B cell (primary cell): ENCODE results near the gene ZNF423. TPM values are rescaled to one million over a fixed set of nuclear protein-coding genes. Genes with fewer than 3 reads are reported as not detected.

Source experiments
- ATAC-seq: fragments of 200-7000 bp; cut with Tn5 transposase; one replicate; pipeline ENCODE4 v1.10.0; 2021; ENCODE audit warnings: low read depth, mild to moderate bottlenecking, moderate number of reproducible peaks, moderate library complexity
- CTCF ChIA-PET: fragments of 350-600 bp; sonication (Branson Sonifier 250); formaldehyde crosslinking; loops from one replicate; lab custom pipeline; 2021; ENCODE audit warnings: antibody characterized with exemption, inconsistent platforms; lab: Charles Lee
- POLR2A ChIA-PET: fragments of 350-600 bp; sonication (Branson Sonifier 250); formaldehyde crosslinking; loops from one replicate; lab custom pipeline; 2021; ENCODE audit warnings: antibody characterized with exemption; lab: Charles Lee
- DNase-seq: peaks from one replicate; pipeline ENCODE4 v3.0.0; 2013
- H2AFZ ChIP-seq: 2 replicates; pipeline ENCODE4 v1.6.1; 2012; ENCODE audit warnings: mild to moderate bottlenecking, low read depth, low read length; ENCODE audit not compliant: insufficient read depth, poor library complexity, severe bottlenecking
- H3K27ac ChIP-seq, 2 donors: 1 replicate in 1 of 2; 2 replicates in 1 of 2; pipeline ENCODE4 v1.5.1; 2012 to 2013; ENCODE audit warnings: low read length in 2 of 2, mild to moderate bottlenecking in 2 of 2, moderate library complexity in 1 of 2
- H3K27me3 ChIP-seq, 4 experiments: fragments of 200-600 bp in 1 of 4; sonication (generic) in 1 of 4; replicated peaks in 1 of 4; 1 replicate in 2 of 4; 2 replicates in 2 of 4; pipeline versions ENCODE4 v1.6.1 to v1.7.0; 2013 to 2016; ENCODE audit warnings: low read length in 3 of 4, mild to moderate bottlenecking in 2 of 4, mixed read lengths in 1 of 4, moderate library complexity in 1 of 4; ENCODE audit not compliant: insufficient read depth in 4 of 4, control insufficient read depth in 3 of 4; ENCODE audit errors: control extremely low read depth in 1 of 4
- H3K36me3 ChIP-seq, 2 experiments: replicated peaks in 1 of 2; 1 replicate in 1 of 2; 2 replicates in 1 of 2; pipeline versions ENCODE4 v1.6.1 to v1.7.1; 2013; ENCODE audit warnings: low read length in 1 of 2; ENCODE audit not compliant: insufficient read depth in 2 of 2, control insufficient read depth in 1 of 2; ENCODE audit errors: control extremely low read depth in 1 of 2, extremely low read depth in 1 of 2
- H3K4me1 ChIP-seq, 2 donors: fragments of 200-600 bp in 1 of 2; sonication (generic) in 1 of 2; 1 replicate in 1 of 2; 2 replicates in 1 of 2; pipeline versions ENCODE4 v1.5.1 to v1.6.1; 2013 to 2017; ENCODE audit warnings: low read length in 2 of 2; ENCODE audit not compliant: control insufficient read depth in 2 of 2, insufficient read depth in 2 of 2
- H3K4me2 ChIP-seq: replicated peaks from 2 replicates; pipeline ENCODE3; 2012; ENCODE audit warnings: mild to moderate bottlenecking, low read depth, low read length; ENCODE audit not compliant: poor library complexity, severe bottlenecking
- H3K4me3 ChIP-seq, 5 experiments: fragments of 200-600 bp in 1 of 5; sonication (generic) in 1 of 5; 1 replicate in 3 of 5; 2 replicates in 2 of 5; pipeline versions ENCODE4 v1.5.1 to v1.7.0; 2011 to 2016; ENCODE audit warnings: low read length in 4 of 5, mild to moderate bottlenecking in 4 of 5, low read depth in 2 of 5, control low read depth in 1 of 5, moderate library complexity in 1 of 5; ENCODE audit not compliant: insufficient read depth in 1 of 5; ENCODE audit errors: control extremely low read depth in 1 of 5, extremely low read depth in 1 of 5
- H3K79me2 ChIP-seq: fragments of 200-600 bp; sonication (generic); one replicate; pipeline ENCODE4 v1.6.0; 2016; ENCODE audit warnings: low read length; ENCODE audit not compliant: control insufficient read depth, insufficient read depth
- H3K9ac ChIP-seq: fragments of 200-600 bp; sonication (generic); 2 replicates; pipeline ENCODE4 v1.6.1; 2017; ENCODE audit warnings: mild to moderate bottlenecking, low read length, moderate library complexity
- H3K9me3 ChIP-seq, 3 donors: one replicate each; pipeline versions ENCODE4 v1.6.1 to v1.7.1; 2013; ENCODE audit warnings: low read length in 2 of 3; ENCODE audit not compliant: control insufficient read depth in 2 of 3, insufficient read depth in 1 of 3; ENCODE audit errors: control extremely low read depth in 1 of 3
- H4K20me1 ChIP-seq: 2 replicates; pipeline ENCODE4 v1.6.0; 2012; ENCODE audit warnings: mild to moderate bottlenecking, low read length; ENCODE audit not compliant: insufficient read depth, control insufficient read depth, poor library complexity, severe bottlenecking
- H3K27ac Mint-ChIP-seq: one replicate; pipeline ENCODE4 v1.8.0; 2021; ENCODE audit warnings: mixed read lengths
- H3K27me3 Mint-ChIP-seq: one replicate; pipeline ENCODE4 v1.8.0; 2021; ENCODE audit warnings: mixed read lengths
- H3K4me1 Mint-ChIP-seq: one replicate; pipeline ENCODE4 v1.8.0; 2021; ENCODE audit warnings: mixed read lengths
- H3K4me3 Mint-ChIP-seq: one replicate; pipeline ENCODE4 v1.8.0; 2021; ENCODE audit warnings: mixed read lengths
- H3K9me3 Mint-ChIP-seq: one replicate; pipeline ENCODE4 v1.8.0; 2022; ENCODE audit warnings: mixed read lengths; ENCODE audit not compliant: insufficient read depth
- CTCF ChIP-seq: fragments of 200-600 bp; IDR thresholded peaks from one replicate; pipeline ENCODE4 v1.8.0; 2022; ENCODE audit warnings: antibody characterized with exemption, mild to moderate bottlenecking
- EZH2 ChIP-seq: IDR thresholded peaks from 2 replicates; pipeline ENCODE4 v1.6.1; 2012; ENCODE audit warnings: borderline replicate concordance, low read depth, mild to moderate bottlenecking, moderate library complexity, low read length; ENCODE audit not compliant: insufficient read depth, poor library complexity, severe bottlenecking
- WGBS: methylation state at CpG from one replicate; pipeline ENCODE4 v1.1.5; 2013; ENCODE audit warnings: missing lambda C conversion rate; ENCODE audit not compliant: insufficient coverage; 5-methylcytosine and 5-hydroxymethylcytosine counted together
- intact Hi-C: fragments of 100-400 bp; cut with micrococcal nuclease; formaldehyde crosslinking; loops from one replicate; pipeline ENCODE4 v1.10.0; 2022
- polyA plus RNA-seq: library from polyadenylated mRNA; depleted of rRNA; stranded (reverse); fragments of >200 nt; gene quantifications from 2 replicates; pipeline ENCODE4 v1.2.3, GENCODE V29; 2012
- total RNA-seq, 2 donors: library from RNA; stranded (reverse); fragments of 120-200 nt in 1 of 2; gene quantifications; 1 replicate in 1 of 2; 2 replicates in 1 of 2; pipeline versions ENCODE4 v1.2.3 to v1.2.4, GENCODE V29; 2013 to 2022

Gene ZNF423
- total and polyA plus RNA-seq, 2 donors (not counting 1 experiment from before 2014, with no cell fraction given), result not detected

DNA sequence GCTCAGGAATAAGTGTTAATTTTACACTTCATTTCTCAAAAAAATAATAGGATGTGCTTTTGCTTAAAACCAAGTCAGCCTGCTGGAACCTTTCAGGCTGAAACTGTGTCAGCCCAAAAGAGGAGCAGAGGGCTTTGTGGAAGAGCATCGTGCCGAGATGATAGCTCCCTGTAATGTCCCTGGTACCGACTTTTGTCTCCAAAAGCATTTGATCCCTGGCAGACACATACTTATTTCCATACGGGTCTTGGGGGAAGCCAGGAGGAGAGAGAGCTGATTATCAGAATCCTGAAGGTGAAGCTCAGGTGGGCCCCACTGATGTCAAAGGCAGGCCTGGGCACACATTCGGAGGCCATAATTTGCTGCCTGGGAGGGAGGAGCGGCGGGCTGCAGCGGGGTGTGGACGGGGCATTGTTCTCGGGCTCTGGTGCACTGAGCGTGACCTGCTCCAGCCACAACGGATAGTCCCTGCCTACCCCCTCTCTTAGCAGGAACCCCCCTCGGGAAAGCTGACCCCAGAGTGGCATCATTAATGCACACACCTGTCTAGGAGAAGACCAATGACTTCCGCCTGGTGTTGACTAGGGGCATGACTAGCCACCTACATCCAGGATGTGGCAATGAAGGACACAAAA is 326.4 kb downstream of the ZNF423 start:
- TF ChIP-seq EZH2, result no peak
- TF ChIP-seq CTCF, result no peak
- DNase-seq (no peak), ATAC-seq (no peak)
- Mint-ChIP-seq H3K4me1 (peaks cover 23% of the 10 kb centered on the region), H3K4me3 (peak overlapping the region; percentile 46), H3K27me3 (peaks cover 31% of the 10 kb centered on the region), H3K9me3 (no peaks in the 10 kb centered on the region), H3K27ac (no peak overlapping the region)
- Histone ChIP-seq H3K9me3 (no peaks in the 10 kb centered on the region), H3K4me2 (no peak overlapping the region), H3K9ac (no peak overlapping the region), H3K4me1 (peaks cover 0 to 11% of the 10 kb centered on the region in 2 donors), H3K27ac (no peak overlapping the region), H3K27me3 (peaks cover 0 to 21% (median 2%) of the 10 kb centered on the region in 4 experiments), H3K36me3 (no peaks in the 10 kb centered on the region), H3K79me2 (no peaks in the 10 kb centered on the region), H3K4me3 (no peak overlapping the region), H4K20me1 (no peaks in the 10 kb centered on the region), H2AFZ (no peak overlapping the region)
- intact Hi-C loops, result no loop called here
- 76% methylated on average over 5 of the region's 14 CpGs for WGBS
- ChIA-PET CTCF (no interaction called here), POLR2A (no interaction called here)

DNA sequence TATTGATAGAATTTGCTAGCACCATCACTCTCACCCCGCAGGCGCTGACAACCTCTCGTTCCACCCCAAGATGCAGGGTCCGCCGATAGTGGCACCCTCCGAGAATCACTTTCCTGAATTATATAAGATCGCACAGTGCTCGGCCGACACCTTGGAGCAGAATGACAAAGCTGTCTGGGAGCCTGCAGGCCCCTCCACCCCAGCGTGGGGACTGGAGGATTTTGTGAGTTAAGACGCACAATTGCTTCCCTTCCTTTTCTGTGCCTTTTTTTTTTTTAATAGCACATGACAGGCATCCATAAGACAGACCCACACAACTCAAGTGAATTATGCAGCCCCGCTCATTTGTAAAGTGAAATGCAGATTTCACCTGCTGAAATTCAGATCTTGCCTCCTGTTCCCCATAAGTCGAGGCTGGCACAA is 327.0 kb downstream of the ZNF423 start:
- ChIA-PET CTCF (no interaction called here), POLR2A (no interaction called here)
- H3K4me3 Mint-ChIP-seq, result peak overlapping the region; percentile 81
- no peak for DNase-seq
- ATAC-seq, result no peak
- peaks cover 31% of the 10 kb centered on the region for H3K27me3 Mint-ChIP-seq
- WGBS, result 33% methylated on average over 8 of the region's 13 CpGs
- peaks cover 0 to 21% (median 2%) of the 10 kb centered on the region in 4 experiments for H3K27me3 ChIP-seq
- no peaks in the 10 kb centered on the region for H3K9me3 Mint-ChIP-seq
- H3K4me2 ChIP-seq, result peak overlapping the region; percentile 72
- H3K27ac Mint-ChIP-seq, result no peak overlapping the region
- H3K9ac ChIP-seq, result peak overlapping the region; percentile 62
- no peak overlapping the region for H3K27ac ChIP-seq
- no peaks in the 10 kb centered on the region for H4K20me1 ChIP-seq
- H3K36me3 ChIP-seq, result no peaks in the 10 kb centered on the region
- peaks cover 23% of the 10 kb centered on the region for H3K4me1 Mint-ChIP-seq
- TF ChIP-seq CTCF, result no peak
- TF ChIP-seq EZH2, result no peak
- H2AFZ ChIP-seq, result peak overlapping the region; percentile 82
- H3K79me2 ChIP-seq, result no peaks in the 10 kb centered on the region
- intact Hi-C loops, result no loop called here
- H3K9me3 ChIP-seq, result peaks cover 0 to 2% (median 0%) of the 10 kb centered on the region in 3 donors
- H3K4me1 ChIP-seq, result peaks cover 0 to 11% of the 10 kb centered on the region in 2 donors
- peak overlapping the region in 4 of 5 experiments; percentile 19 to 61 (median 36) for H3K4me3 ChIP-seq
